IgD-negative memory B cell (primary cell): ENCODE measurements around the gene UMODL1. TPM values are rescaled to one million over a fixed set of nuclear protein-coding genes. Genes with fewer than 3 reads are reported as not detected.

Experiments used
- H3K27ac Mint-ChIP-seq, 3 donors: one replicate each; pipeline ENCODE4 v1.8.0; 2020 to 2022; ENCODE audit warnings: mild to moderate bottlenecking in 3 of 3, mixed read lengths in 3 of 3, moderate library complexity in 1 of 3
- H3K27me3 Mint-ChIP-seq: one replicate; pipeline ENCODE4 v1.8.0; 2021; ENCODE audit warnings: mixed read lengths
- H3K36me3 Mint-ChIP-seq: one replicate; pipeline ENCODE4 v1.8.0; 2020; ENCODE audit warnings: mild to moderate bottlenecking, mixed read lengths
- H3K4me1 Mint-ChIP-seq, 3 donors: one replicate each; pipeline ENCODE4 v1.8.0; 2020 to 2022; ENCODE audit warnings: mixed read lengths in 3 of 3, mild to moderate bottlenecking in 1 of 3
- H3K4me3 Mint-ChIP-seq, 4 donors: one replicate each; pipeline ENCODE4 v1.8.0; 2020 to 2022; ENCODE audit warnings: mild to moderate bottlenecking in 4 of 4, mixed read lengths in 4 of 4, moderate library complexity in 3 of 4
- H3K9me3 Mint-ChIP-seq, 3 donors: one replicate each; pipeline ENCODE4 v1.8.0; 2020 to 2021; ENCODE audit warnings: mixed read lengths in 3 of 3, mild to moderate bottlenecking in 1 of 3
- polyA plus RNA-seq: library from polyadenylated mRNA; unstranded; fragments of 300-500 nt; fragmentation: Illumina TruSeq; gene quantifications from one replicate; pipeline ENCODE4 v1.2.3, GENCODE V29; 2021

UMODL1 gene
- polyA plus RNA-seq, 1 donor from 2014 or later, result 0.05 TPM

DNA sequence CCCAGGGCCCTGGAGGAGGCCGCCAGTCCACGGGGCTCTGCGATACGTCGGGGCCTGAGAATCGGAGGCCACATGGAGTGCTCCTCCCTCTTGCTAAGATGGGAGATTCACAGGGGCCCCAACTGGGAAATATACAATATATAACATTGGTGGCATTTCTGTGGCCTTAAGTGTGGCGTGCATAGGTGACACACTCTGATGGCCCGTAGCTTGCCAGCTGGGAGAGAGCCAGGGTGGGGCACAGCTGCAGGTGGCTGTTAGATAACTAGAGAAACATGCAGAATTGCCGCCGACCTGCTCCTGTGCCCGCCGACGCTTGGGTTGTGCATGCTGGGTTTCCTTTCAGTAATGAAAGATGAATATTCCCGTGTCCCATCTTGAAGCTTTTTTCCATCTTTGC lies 30.1 kb downstream of the UMODL1 start:
- Mint-ChIP-seq H3K27me3 (peaks cover 41% of the 10 kb centered on the region), H3K27ac (no peak overlapping the region), H3K9me3 (peaks cover 0 to 2% (median 0%) of the 10 kb centered on the region in 3 donors), H3K4me3 (no peak overlapping the region), H3K36me3 (no peaks in the 10 kb centered on the region), H3K4me1 (peaks cover 0 to 11% (median 4%) of the 10 kb centered on the region in 3 donors)

DNA sequence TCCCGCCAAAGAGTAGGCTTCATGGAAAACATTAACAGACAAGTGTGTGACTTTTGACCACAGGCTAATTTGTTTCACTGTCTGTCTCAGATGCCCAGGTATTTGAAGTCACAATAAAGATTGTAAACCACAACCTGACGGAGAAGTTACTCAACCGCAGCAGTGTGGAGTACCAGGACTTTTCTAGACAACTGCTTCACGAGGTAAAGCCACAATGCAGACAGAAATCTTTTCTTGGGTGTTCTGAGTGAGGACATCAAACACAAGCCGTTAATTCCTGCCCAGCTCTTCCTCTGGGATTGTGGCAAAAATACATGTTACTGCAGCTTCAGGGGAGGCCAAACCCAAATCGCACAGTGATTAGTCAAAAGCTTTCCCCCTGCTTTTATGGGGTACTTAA lies 31.0 kb downstream of the UMODL1 start:
- Mint-ChIP-seq H3K36me3 (no peaks in the 10 kb centered on the region), H3K27me3 (peaks cover 34% of the 10 kb centered on the region), H3K9me3 (peaks cover 0 to 2% (median 0%) of the 10 kb centered on the region in 3 donors), H3K27ac (no peak overlapping the region), H3K4me3 (no peak overlapping the region), H3K4me1 (peaks cover 0 to 15% (median 3%) of the 10 kb centered on the region in 3 donors)

DNA sequence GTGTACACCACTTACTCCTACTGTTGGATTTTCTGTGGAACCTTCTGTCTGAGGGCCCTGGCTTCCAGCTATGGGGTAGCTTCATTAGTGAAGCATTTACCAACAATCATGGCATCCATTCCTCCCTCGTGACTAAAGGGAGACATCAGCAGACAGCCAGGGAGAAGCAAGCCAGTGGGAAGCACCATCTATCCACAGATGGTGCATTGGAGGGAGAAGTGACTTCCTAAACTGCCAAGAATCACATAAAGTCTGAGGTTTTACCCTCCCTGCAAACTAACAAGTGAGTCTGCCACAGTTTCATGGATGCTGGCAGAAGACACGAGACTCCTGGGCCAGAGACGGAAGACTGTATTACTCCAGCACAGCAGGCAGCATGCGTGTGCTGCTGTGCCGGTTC lies 31.4 kb downstream of the UMODL1 start:
- Mint-ChIP-seq H3K36me3 (no peaks in the 10 kb centered on the region), H3K4me1 (peaks cover 0 to 17% (median 0%) of the 10 kb centered on the region in 3 donors), H3K27ac (no peak overlapping the region), H3K9me3 (peaks cover 0 to 2% (median 0%) of the 10 kb centered on the region in 3 donors), H3K27me3 (peaks cover 31% of the 10 kb centered on the region), H3K4me3 (no peak overlapping the region)

DNA sequence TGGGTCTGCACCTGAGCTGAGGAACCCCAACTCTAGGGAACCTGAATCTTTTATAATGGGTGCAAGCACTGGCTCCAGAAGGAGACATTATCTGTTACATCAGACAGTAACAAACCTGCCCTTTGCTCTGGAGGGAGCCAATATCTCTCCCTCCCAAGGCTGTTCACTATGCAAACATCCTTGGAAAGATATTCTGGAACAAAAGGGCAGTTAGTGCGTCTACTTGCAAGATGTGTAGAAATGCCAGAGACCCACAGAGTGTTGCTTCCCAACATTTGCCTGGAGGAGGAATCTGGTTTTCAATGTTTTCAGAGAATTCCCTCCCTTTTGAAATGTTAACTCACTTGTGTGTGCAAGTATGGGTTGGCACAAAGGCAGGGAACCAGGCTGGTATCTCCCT lies 31.9 kb downstream of the UMODL1 start:
- peaks cover 0 to 2% (median 0%) of the 10 kb centered on the region in 3 donors for H3K9me3 Mint-ChIP-seq
- peak overlapping the region in 1 of 3 donors; percentile 60 for H3K27ac Mint-ChIP-seq
- H3K36me3 Mint-ChIP-seq, result no peaks in the 10 kb centered on the region
- no peak overlapping the region for H3K4me3 Mint-ChIP-seq
- H3K4me1 Mint-ChIP-seq, result peaks cover 0 to 18% (median 4%) of the 10 kb centered on the region in 3 donors
- H3K27me3 Mint-ChIP-seq, result peaks cover 31% of the 10 kb centered on the region

DNA sequence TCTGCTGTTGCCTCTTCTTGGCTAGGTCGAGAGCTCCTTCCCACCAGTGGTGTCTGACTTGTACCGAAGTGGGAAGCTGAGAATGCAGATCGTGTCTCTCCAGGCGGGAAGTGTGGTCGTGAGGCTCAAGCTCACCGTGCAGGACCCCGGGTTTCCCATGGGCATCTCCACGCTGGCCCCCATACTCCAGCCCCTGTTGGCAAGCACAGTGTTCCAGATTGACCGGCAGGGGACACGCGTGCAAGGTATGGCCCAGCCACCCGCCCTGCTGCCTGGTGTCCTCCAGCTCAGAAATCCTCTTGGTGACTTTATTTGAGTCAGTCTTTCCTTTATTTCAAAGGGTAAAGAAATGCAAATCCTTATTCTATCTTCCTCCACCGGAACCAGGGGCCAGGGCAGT lies 32.7 kb downstream of the UMODL1 start:
- H3K4me3 Mint-ChIP-seq, result no peak overlapping the region
- H3K4me1 Mint-ChIP-seq, result peaks cover 0 to 19% (median 6%) of the 10 kb centered on the region in 3 donors
- no peaks in the 10 kb centered on the region for H3K36me3 Mint-ChIP-seq
- H3K27ac Mint-ChIP-seq, result no peak overlapping the region
- H3K9me3 Mint-ChIP-seq, result peaks cover 0 to 2% (median 0%) of the 10 kb centered on the region in 3 donors
- H3K27me3 Mint-ChIP-seq, result peaks cover 25% of the 10 kb centered on the region

DNA sequence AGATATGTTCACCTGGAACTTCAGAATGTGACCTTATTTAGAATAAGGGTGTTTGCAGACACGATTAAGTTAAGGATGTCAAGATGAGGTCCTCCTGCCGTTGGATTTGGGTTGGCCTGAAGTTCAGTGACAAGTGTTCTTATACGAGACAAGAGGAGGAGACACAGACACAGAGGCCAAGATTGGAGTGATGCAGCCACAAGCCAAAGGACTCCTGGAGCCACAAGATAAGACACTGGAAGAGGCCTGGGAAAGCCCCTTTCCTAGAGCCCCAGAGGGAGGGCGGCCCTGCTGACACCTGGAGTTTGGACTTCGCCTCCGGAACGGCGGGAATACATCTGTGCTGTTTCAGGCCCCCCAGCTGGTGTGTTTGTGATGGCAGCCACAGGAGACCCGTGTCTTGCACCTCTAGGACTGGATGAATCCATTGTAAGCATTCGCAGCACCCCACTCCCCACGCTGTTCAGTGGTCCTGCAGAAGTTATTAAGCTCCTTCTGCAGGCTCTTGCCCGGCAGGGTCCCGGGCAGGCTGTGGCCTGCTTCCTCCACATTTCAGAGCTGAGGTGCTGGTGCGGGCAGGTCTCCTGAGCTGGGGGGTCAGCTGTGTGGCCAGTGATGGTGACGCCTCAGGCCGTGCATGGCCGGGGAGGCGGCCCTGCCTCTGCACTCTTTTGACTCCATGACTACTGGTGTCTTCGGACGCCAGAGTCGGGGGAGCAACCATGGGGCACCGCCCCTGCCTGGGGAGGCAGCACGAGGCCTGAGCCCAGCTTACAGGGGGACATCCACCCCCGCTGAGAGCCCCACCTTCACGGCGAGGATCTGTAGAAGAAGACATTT lies 34.6 kb downstream of the UMODL1 start:
- Mint-ChIP-seq H3K4me3 (peak overlapping the region in 1 of 4 donors; percentile 74), H3K27me3 (peaks cover 21% of the 10 kb centered on the region), H3K36me3 (no peaks in the 10 kb centered on the region), H3K4me1 (peaks cover 0 to 20% (median 8%) of the 10 kb centered on the region in 3 donors), H3K9me3 (peaks cover 0 to 2% (median 0%) of the 10 kb centered on the region in 3 donors), H3K27ac (no peak overlapping the region)

DNA sequence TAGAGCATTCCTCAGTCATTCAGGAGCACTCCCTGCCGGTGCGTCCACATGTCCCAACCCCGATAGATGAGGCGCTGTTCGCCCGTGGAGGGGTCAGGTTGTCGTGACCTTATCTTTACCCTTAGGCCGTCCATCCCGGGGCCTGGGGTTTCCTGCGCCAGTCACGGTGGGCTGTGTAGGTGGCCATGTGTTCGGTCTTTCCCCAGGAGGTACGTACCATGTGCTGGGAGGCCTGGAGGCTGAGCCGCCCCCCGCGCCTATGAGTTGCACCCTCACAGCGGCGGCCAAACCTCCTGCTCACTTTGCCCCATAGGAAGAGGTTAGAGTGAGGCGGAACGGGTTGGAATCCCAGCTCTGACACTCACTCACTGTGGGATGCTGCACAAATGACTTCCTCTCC lies 35.3 kb downstream of the UMODL1 start:
- H3K27ac Mint-ChIP-seq, result no peak overlapping the region
- H3K4me1 Mint-ChIP-seq, result peaks cover 0 to 19% (median 8%) of the 10 kb centered on the region in 3 donors
- peaks cover 15% of the 10 kb centered on the region for H3K27me3 Mint-ChIP-seq
- peaks cover 0 to 2% (median 0%) of the 10 kb centered on the region in 3 donors for H3K9me3 Mint-ChIP-seq
- H3K36me3 Mint-ChIP-seq, result no peaks in the 10 kb centered on the region
- H3K4me3 Mint-ChIP-seq, result peak overlapping the region in 1 of 4 donors; percentile 33

DNA sequence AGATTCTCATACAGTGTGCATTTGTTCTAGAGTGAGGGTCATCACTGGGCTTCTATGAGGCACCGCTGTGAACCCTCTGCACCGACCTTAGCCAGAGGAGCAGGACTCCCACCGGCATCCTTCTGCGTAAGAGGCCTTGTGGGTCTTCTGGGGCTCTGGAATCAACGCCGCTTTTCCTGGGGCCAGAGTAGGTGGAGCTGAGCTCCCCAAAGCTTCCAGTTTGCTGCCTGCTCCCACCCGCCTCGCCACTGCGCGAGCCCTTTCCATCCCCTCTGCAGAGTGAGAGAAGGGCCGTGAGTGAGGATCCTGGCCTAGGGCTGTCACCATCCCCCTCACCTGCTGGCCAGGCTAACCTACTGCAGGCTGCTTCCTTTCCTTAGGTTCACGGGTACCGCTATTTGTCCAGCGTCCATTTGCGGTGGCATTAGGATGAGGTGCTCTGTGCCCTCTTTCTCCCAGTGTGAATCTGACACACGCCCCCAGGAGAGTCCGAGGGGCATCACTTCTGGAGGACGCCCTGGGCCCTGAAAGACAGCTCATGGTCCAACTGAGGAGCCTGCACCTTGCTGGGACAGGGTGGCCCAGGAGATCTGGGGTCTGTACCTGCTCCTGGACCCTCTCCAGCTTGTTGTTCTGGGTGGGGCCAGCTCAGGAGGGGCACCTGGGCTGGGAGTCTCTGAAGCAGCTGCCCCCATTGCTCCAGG lies 36.2 kb downstream of the UMODL1 start:
- H3K27ac Mint-ChIP-seq, result peak overlapping the region in 1 of 3 donors; percentile 77
- H3K4me3 Mint-ChIP-seq, result no peak overlapping the region
- H3K9me3 Mint-ChIP-seq, result peaks cover 0 to 2% (median 0%) of the 10 kb centered on the region in 3 donors
- H3K36me3 Mint-ChIP-seq, result no peaks in the 10 kb centered on the region
- H3K4me1 Mint-ChIP-seq, result peaks cover 0 to 13% (median 8%) of the 10 kb centered on the region in 3 donors
- H3K27me3 Mint-ChIP-seq, result peaks cover 8% of the 10 kb centered on the region

DNA sequence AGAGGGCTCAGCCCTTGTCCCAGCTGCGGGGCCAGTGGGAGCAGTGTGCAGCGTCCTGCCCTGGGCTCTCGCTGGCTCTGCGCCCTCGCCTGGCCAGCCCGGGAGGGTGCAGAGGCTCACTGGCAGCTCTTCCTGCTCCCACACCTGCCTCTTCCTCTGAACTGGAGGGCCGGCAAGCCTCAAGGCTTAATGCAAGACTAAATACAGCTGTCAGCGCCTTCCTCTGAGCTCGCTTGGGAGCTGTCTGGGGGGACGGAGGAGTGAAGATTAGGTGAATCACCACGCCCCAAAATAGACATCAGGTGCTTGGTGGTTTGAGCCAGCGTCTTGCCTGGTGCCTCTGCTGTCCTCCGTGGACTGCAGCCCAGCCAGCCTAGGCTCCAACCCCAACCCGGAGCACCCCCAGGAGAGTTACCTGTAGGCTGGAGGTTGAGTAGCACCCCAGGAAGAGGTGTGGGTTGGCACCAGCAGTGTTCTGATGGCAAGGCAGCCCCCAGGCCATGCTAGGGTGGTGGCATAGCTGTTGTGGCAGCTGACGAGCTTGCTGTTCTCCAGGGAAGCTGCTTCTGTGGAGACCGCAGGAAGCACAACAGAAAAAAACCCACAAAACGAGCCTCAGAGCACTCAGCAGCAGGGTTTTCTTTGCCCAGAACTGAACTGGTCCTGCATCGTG lies 36.9 kb downstream of the UMODL1 start:
- Mint-ChIP-seq H3K36me3 (no peaks in the 10 kb centered on the region), H3K4me3 (peak overlapping the region in 3 of 4 donors; percentile 63 to 88 (median 76)), H3K27me3 (peaks cover 4% of the 10 kb centered on the region), H3K9me3 (no peaks in the 10 kb centered on the region), H3K4me1 (peaks cover 0 to 10% (median 8%) of the 10 kb centered on the region in 3 donors), H3K27ac (peak overlapping the region in 2 of 3 donors; percentile 71 to 77)

DNA sequence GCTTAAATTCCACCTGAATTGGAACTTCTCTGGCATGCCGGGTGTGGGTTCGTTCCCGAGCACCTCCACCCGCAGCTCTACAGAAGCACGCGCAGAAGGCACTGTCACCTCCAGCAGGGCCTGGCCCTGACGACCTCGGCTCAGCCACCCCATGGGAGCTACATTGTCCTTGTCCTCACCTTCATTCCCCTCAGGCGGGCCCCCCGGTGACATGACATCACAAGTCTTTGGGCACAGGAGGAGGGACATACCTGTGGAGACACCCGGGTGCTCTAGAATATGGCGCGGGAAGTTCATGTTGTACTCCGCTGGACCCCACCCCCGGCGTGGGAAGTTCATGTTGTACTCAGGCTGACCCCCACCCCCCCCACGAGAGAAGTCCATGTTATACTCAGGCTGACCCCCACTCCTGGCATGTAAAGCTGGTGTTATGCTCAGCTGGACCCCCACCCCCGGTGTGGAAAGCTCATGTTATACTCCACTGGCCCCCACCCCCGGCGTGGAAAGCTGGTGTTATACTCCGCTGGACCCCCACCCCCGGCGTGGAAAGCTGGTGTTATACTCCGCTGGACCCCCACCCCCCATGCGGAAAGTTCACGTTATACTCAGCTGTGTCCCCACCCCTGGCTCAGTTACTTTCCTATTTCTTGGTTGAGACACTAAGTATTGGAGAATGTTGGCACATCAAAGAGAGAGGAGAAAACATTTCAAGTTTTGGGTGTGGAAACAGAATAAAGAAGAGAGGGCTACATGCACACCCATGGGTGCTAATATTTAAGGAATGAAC lies 37.6 kb downstream of the UMODL1 start:
- Mint-ChIP-seq H3K4me3 (peak overlapping the region in 2 of 4 donors; percentile 8 to 17), H3K27me3 (peaks cover 3% of the 10 kb centered on the region), H3K27ac (no peak overlapping the region), H3K36me3 (no peaks in the 10 kb centered on the region), H3K4me1 (peaks cover 0 to 10% (median 8%) of the 10 kb centered on the region in 3 donors), H3K9me3 (no peaks in the 10 kb centered on the region)

DNA sequence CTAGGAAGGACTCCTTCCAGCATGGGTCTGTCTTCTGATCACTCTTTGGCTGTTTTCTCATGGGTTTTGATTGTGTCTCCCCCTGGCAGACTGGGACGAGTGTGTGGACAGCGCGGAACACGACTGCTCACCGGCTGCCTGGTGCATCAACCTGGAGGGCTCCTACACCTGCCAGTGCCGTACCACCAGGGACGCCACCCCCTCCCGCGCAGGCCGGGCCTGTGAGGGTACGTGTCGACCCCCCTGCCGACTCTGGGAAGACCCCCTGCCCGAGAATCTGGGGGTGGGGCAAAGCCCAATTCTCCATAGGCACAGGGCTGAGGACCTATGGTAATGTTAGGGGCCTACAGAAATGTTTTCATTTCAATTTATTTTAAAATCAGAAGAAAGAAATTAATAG lies 38.4 kb downstream of the UMODL1 start:
- no peaks in the 10 kb centered on the region for H3K9me3 Mint-ChIP-seq
- no peak overlapping the region for H3K27ac Mint-ChIP-seq
- no peaks in the 10 kb centered on the region for H3K27me3 Mint-ChIP-seq
- no peaks in the 10 kb centered on the region for H3K36me3 Mint-ChIP-seq
- H3K4me3 Mint-ChIP-seq, result no peak overlapping the region
- H3K4me1 Mint-ChIP-seq, result peaks cover 0 to 10% (median 8%) of the 10 kb centered on the region in 3 donors

DNA sequence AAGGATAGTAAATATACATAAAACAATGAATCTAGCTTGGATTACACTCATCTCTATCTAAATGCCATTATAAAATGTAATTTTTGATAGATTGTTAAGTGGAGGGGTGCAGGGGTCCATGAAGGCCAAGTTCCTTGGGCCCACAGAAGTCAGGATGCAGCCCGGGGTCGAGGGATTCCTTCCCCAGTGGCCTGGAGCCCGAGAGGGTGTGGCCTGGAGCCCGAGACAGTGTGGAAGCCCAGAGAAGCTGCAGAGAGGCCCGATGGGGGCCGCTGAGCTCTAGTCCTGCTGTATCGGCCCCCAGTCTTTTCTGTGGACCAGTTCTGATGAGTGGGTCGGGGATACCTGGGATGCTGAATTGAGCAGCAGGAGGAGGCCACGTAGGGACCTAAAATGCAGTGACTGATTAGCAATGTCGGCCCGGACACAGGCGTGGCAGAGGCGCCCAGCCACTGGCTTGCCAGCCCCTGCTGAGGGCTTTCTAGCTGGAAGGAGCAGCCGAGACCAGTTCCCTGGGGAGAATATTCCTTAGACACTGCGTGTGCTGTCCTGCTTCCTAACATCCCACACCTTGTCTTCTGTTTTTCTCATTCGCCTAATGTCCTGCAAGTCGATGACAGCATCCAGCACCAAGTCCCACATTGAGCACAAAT lies 38.9 kb downstream of the UMODL1 start:
- H3K4me1 Mint-ChIP-seq, result peaks cover 0 to 10% (median 8%) of the 10 kb centered on the region in 3 donors
- H3K9me3 Mint-ChIP-seq, result no peaks in the 10 kb centered on the region
- H3K27ac Mint-ChIP-seq, result no peak overlapping the region
- H3K27me3 Mint-ChIP-seq, result no peaks in the 10 kb centered on the region
- no peaks in the 10 kb centered on the region for H3K36me3 Mint-ChIP-seq
- peak overlapping the region in 1 of 4 donors; percentile 12 for H3K4me3 Mint-ChIP-seq

DNA sequence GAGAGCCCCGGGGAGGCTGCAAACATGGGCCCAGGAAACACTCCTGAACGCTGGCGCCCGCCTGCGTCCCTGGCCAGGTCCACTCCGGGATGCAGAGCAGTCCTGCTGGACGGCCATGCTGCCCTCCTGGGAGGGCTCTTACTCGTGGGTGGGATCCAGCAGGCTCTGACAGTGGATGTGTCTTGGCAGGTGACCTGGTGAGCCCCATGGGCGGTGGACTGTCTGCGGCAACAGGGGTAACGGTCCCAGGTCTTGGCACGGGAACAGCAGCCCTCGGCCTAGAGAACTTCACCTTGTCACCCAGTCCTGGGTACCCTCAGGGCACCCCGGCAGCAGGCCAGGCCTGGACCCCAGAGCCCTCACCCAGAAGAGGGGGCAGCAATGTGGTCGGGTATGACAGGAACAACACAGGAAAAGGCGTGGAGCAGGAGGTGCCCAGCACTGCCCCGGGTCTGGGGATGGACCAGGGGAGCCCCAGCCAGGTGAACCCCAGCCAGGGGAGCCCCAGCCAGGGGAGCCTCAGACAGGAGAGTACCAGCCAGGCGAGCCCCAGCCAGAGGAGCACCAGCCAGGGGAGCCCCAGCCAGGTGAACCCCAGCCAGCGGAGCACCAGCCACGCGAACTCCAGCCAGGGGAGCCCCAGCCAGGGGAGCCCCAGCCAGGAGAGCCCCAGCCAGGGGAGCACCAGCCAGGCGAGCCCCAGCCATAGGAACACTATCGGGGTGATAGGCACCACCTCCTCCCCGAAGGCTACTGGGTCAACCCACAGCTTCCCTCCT lies 39.8 kb downstream of the UMODL1 start:
- Mint-ChIP-seq H3K27ac (no peak overlapping the region), H3K27me3 (peaks cover 4% of the 10 kb centered on the region), H3K9me3 (no peaks in the 10 kb centered on the region), H3K4me3 (no peak overlapping the region), H3K36me3 (no peaks in the 10 kb centered on the region), H3K4me1 (peaks cover 0 to 10% (median 8%) of the 10 kb centered on the region in 3 donors)
